Esophagus squamous epithelium (tissue), 4 donors: ENCODE measurements around the gene RACK1.
"Not testable (repeated sequence)": the region's sequence is repeated elsewhere in the genome, so short reads cannot be mapped to it uniquely, and the experiment has no call there.

ENCODE experiments used
- CTCF ChIP-seq, 6 experiments: fragments of 450-650 bp in 4 of 6; fragments of 200-600 bp in 2 of 6; sonication (generic) in 2 of 6; IDR thresholded peaks; one replicate each; pipeline ENCODE4 v1.5.1; 2016 to 2019; ENCODE audit warnings: antibody characterized with exemption in 6 of 6, mild to moderate bottlenecking in 4 of 6, moderate library complexity in 4 of 6
- POLR2A ChIP-seq, 4 donors: fragments of 450-650 bp; IDR thresholded peaks; one replicate each; pipeline ENCODE4 v1.6.1; 2017; ENCODE audit warnings: antibody characterized with exemption in 4 of 4, mild to moderate bottlenecking in 4 of 4, moderate library complexity in 3 of 4

GRCh38 chr5:181210698-181211097, 33.0 kb downstream of the RACK1 start:
- TF ChIP-seq POLR2A, CTCF (IDR thresholded peaks at IDR 0.05): not testable (repeated sequence)
